Stimulated activated CD4-positive, alpha-beta T cell treated with anti-CD3 and anti-CD28 coated beads, TNF-alpha, amount 100 ng/mL, for 1 hour (primary cell): ENCODE results near the gene PDAP1.
"Not testable (repeated sequence)": the region's sequence is repeated elsewhere in the genome, so short reads cannot be mapped to it uniquely, and the experiment has no call there.

ENCODE experiments used
- DNase-seq, 3 donors: peaks; one replicate each; pipeline ENCODE4 v3.0.0-alpha.2; 2020; ENCODE audit warnings: low read depth in 3 of 3, low spot score in 1 of 3

Gene PDAP1

DNA sequence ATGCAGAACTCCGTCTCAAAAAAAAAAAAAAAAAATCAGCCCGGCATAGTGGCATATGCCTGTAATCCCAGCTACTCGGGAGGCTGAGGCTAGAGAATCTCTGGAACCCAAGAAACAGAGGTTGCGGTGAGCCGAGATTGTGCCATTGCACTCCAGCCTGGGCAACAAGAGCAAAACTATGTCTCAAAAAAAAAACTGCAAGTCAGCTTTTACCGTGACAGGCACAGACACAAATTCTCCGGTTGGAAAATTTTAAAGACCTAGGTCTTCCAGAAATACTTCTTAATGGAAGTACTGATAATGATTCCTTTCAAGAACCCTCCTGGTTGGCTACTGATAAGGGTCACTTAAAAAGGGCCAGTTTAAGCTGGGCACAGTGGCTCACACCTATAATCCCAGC is 53.3 kb downstream of the PDAP1 start:
- DNase-seq, result no peak

DNA sequence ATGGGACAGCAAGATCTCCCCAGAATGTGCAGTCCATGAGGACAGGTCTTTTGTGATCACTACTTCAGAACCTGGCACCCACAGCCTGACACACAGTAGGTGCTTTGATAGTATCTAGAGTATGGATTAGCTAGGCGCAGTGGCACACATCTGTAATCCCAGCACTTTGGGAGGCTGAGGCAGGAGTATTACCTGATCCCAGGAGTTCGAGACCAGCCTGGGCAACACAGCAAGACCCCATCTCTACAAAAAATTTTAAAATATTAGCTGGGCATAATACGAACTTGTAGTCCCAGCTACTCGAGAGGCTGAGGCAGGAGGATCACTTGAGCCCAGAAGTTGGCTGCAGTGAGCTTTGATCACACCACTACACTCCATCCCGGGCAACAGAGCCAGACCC is 56.1 kb downstream of the PDAP1 start:
- no peak for DNase-seq

- DNase-seq, result not testable (repeated sequence)
Observed at GRCh38 chr7:99350641-99351040, 57.8 kb downstream of the PDAP1 start.
